ENCODE data around the gene CHST12.

CHST12 gene

DNA sequence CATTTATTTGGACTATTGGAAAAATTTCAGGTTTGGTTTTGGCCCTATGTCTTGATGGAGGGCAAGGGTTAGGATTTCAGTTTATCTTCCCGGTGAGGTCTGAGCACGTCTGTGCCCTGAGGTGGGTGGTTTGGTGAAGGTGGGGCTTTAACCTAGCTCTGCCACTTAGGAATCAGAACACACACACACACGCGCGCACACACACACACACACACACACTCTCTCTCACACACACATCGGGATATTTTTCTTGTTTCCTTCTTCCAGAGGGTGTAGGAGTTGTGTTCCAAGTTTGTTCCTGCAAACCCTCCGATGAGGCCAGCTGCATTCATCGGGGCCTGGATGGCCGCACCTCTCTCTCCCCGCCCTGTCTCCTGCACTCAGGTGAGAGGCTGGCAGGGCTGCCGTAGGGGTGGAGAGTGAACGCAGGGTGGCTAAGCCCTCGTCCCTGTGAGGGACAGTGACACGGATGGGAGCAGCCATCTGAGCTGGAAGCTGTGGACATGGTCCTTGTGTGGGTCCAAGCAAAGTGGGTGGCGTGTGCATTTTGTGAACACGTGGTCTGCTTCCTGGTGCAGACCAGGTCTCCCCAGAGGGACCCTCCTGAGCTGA lies 34.2 kb downstream of the CHST12 start:
- no peak for TF ChIP-seq ZFX (IDR thresholded peaks at IDR 0.05; ENCODE audit: borderline replicate concordance)
- TF ChIP-seq, protein P1, sequence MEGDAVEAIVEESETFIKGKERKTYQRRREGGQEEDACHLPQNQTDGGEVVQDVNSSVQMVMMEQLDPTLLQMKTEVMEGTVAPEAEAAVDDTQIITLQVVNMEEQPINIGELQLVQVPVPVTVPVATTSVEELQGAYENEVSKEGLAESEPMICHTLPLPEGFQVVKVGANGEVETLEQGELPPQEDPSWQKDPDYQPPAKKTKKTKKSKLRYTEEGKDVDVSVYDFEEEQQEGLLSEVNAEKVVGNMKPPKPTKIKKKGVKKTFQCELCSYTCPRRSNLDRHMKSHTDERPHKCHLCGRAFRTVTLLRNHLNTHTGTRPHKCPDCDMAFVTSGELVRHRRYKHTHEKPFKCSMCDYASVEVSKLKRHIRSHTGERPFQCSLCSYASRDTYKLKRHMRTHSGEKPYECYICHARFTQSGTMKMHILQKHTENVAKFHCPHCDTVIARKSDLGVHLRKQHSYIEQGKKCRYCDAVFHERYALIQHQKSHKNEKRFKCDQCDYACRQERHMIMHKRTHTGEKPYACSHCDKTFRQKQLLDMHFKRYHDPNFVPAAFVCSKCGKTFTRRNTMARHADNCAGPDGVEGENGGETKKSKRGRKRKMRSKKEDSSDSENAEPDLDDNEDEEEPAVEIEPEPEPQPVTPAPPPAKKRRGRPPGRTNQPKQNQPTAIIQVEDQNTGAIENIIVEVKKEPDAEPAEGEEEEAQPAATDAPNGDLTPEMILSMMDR (IDR thresholded peaks at IDR 0.05) = no peak
- H3K27ac ChIP-seq = no peak overlapping the region

DNA sequence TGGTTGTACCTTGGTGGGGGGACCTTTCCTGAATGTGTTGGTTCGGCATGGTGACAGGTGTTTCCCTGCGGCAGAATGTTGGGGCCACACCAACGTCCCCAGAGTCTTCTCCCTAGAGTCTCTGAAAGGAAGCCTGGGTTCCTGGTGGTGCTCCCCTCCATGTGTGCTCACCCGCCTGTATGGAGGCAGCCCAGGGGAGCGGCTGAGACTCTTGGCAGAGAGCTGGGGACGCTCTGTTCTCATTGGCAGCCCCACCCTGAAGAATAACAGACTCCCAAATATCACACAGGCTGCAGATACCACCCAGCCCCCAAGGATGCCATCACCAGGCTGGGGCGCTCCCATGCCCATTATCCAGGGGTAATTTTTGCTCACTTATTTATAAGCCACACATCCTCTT lies 34.8 kb downstream of the CHST12 start:
- no peak overlapping the region for H3K27ac ChIP-seq
- TF ChIP-seq, protein P1 (IDR thresholded peaks at IDR 0.05) = no peak
- TF ChIP-seq ZFX (IDR thresholded peaks at IDR 0.05; ENCODE audit: borderline replicate concordance) = no peak

DNA sequence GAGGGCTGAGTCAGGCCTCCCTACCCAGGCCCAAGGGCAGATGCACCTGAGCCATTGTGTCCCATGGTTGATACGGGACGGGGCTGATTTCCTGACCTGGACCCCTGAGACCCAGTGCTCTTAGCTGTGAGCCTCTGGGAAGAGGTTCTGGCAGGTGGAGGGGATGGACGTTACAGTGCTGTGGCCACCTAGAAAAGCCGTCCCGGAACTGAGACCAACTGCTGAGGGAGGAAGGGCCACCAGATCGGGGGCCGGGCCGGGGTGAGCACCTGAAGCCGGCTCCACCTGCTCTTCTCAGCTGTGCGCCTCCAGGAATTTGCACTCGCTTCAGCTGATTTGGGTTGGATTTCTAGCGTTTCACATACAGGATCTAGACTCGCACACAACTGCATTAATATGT lies 35.4 kb downstream of the CHST12 start:
- H3K27ac ChIP-seq = no peak overlapping the region
- no peak for TF ChIP-seq ZFX (IDR thresholded peaks at IDR 0.05; ENCODE audit: borderline replicate concordance)
- TF ChIP-seq, protein P1 (IDR thresholded peaks at IDR 0.05) = no peak

DNA sequence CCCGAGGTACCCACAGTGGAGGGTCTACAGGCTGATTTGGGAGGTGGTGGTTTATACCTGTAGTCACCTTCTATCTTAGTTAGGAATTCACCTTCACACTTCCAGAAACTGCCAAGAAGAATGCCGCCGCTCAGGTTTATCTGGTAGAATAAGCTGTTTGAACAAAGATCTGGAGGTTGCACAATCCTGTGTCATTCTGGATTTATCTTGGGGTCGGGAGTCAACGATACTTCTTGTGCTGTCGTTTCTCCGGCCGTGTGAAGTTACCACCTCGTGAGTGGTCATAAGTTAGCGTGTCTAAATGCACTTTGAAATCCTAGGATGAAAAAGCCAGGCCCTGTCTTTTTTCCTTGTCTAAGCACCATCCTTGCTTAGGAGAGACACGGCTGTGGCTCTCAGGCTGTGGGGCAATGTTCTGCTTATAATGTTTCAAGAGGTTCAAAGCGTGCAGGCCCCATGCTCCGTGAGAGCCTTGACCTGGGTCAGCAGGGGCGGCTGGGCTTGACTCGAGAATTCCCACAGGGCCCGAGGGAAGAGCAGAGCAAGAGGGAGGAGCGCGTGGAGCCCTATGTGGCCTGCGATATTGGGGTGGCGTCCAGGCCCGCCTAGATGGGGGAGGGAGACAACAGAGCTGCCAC lies 37.3 kb downstream of the CHST12 start:
- no peak for TF ChIP-seq ZFX (IDR thresholded peaks at IDR 0.05; ENCODE audit: borderline replicate concordance)
- TF ChIP-seq, protein P1 (IDR thresholded peaks at IDR 0.05) = no peak
- H3K27ac ChIP-seq = no peak overlapping the region

DNA sequence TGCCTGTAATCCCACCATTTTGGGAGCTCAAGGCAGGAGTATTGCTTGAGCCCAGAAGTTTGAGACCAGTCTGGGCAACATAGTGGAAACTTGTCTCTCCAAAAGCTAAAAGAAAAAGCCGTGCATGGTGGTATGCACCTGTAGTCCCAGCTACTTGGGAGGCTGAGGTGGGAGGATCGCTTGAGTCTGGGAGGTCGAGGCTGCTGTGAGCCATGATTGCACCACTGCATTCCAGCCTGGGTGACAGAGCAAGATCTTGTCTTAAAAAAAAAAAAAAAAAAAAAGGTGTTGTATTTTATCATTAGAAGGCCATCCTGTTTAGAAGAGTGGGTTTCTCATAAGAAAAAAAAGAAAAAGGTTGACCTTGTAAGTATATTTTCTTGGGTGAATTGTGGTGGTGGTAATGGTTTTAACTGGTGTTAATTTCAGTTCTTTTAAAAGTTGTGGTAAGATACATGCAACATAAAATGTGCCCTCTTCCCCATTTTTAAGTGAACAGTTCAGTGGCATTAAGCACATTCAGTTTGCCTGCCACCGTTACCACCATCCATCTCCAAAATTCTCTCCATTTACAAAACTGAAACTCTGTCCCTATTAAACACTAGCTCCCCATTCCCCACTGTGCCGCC lies 38.1 kb downstream of the CHST12 start:
- TF ChIP-seq, protein P1 (IDR thresholded peaks at IDR 0.05) = no peak
- TF ChIP-seq ZFX (IDR thresholded peaks at IDR 0.05; ENCODE audit: borderline replicate concordance) = no peak
- H3K27ac ChIP-seq = no peak overlapping the region

DNA sequence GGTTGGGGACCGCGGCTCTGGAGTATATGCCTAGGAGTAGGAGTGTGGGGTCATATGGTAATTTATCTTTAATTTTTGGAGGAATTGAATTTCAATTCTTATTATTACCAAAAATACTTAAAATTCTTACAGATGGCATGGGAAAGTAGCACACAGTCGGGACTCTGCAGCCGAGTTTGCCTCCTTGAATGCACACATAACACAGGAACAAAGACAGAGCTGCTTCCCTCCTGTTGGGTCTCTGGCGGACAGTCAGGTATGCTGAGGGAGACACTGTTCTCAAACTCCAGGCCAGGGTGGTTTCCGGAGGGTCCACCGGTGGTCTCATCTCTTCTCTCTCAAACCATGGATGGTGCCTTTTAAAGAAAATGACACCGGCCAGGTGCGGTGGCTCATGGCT lies 40.1 kb downstream of the CHST12 start:
- TF ChIP-seq, protein P1 (IDR thresholded peaks at IDR 0.05) = no peak
- TF ChIP-seq ZFX (IDR thresholded peaks at IDR 0.05; ENCODE audit: borderline replicate concordance) = no peak
- no peak overlapping the region for H3K27ac ChIP-seq

DNA sequence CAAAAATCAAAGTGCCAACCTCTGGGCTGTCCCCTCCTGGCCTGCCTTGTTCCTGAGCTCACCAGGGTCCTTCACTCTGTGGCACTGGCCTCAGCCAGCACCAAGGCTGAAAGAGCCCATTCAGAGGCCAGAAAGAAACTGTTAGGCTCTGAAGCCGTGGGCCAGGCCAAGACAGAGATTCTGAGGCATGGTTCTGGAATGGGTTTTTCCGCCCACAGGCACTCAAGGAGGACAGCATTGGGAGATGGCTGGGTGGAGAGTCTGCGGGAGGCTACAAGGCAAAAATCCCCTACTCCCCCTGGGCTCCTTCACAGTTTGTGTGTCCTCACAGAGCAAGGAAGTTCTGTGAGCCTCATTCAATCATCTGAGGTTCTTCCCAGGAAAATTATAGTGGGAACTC lies 41.1 kb downstream of the CHST12 start:
- TF ChIP-seq ZFX (IDR thresholded peaks at IDR 0.05; ENCODE audit: borderline replicate concordance) = no peak
- TF ChIP-seq, protein P1 (IDR thresholded peaks at IDR 0.05) = no peak
- H3K27ac ChIP-seq = no peak overlapping the region

Data from 22Rv1 (cell line).